ENCODE measurements around the gene GSTCD.
"Not testable (repeated sequence)": the region's sequence is repeated elsewhere in the genome, so short reads cannot be mapped to it uniquely, and the experiment has no call there.

GSTCD gene

GRCh38 chr4:105805501-105806120 lies 97.0 kb downstream of the GSTCD start:
- DNase-seq (ENCODE audit: low read depth in 1 of 2, low spot score in 1 of 2), result no peak

- DNase-seq (ENCODE audit: low read depth in 1 of 2, low spot score in 1 of 2), result no peak
Observed at GRCh38 chr4:105807496-105807895, 98.9 kb downstream of the GSTCD start.

- no peak for DNase-seq (ENCODE audit: low read depth in 1 of 2, low spot score in 1 of 2)
Observed at GRCh38 chr4:105808030-105808749, 99.6 kb downstream of the GSTCD start.

GRCh38 chr4:105808750-105809041 lies 100.1 kb downstream of the GSTCD start:
- no peak for DNase-seq (ENCODE audit: low read depth in 1 of 2, low spot score in 1 of 2)

- DNase-seq (ENCODE audit: low read depth in 1 of 2, low spot score in 1 of 2), result no peak
Observed at GRCh38 chr4:105815701-105816100, 107.1 kb downstream of the GSTCD start.

GRCh38 chr4:105822061-105822460 lies 113.5 kb downstream of the GSTCD start:
- no peak for DNase-seq (ENCODE audit: low read depth in 1 of 2, low spot score in 1 of 2)

- DNase-seq (ENCODE audit: low read depth in 1 of 2, low spot score in 1 of 2), result no peak
Observed at GRCh38 chr4:105828074-105828473, 119.5 kb downstream of the GSTCD start.

- DNase-seq (ENCODE audit: low read depth in 1 of 2, low spot score in 1 of 2), result no peak
Observed at GRCh38 chr4:105831189-105831588, 122.6 kb downstream of the GSTCD start.

- no peak for DNase-seq (ENCODE audit: low read depth in 1 of 2, low spot score in 1 of 2)
Observed at GRCh38 chr4:105835177-105835576, 126.6 kb downstream of the GSTCD start.

GRCh38 chr4:105836537-105836936 lies 128.0 kb downstream of the GSTCD start:
- no peak for DNase-seq (ENCODE audit: low read depth in 1 of 2, low spot score in 1 of 2)

GRCh38 chr4:105837037-105837436 lies 128.5 kb downstream of the GSTCD start:
- DNase-seq (ENCODE audit: low read depth in 1 of 2, low spot score in 1 of 2), result no peak

GRCh38 chr4:105838082-105838481 lies 129.5 kb downstream of the GSTCD start:
- DNase-seq (ENCODE audit: low read depth in 1 of 2, low spot score in 1 of 2), result no peak

- no peak for DNase-seq (ENCODE audit: low read depth in 1 of 2, low spot score in 1 of 2)
Observed at GRCh38 chr4:105840426-105841174, 132.0 kb downstream of the GSTCD start.

GRCh38 chr4:105843941-105844340 lies 135.4 kb downstream of the GSTCD start:
- no peak for DNase-seq (ENCODE audit: low read depth in 1 of 2, low spot score in 1 of 2)

- no peak for DNase-seq (ENCODE audit: low read depth in 1 of 2, low spot score in 1 of 2)
Observed at GRCh38 chr4:105845559-105845958, 137.0 kb downstream of the GSTCD start.

GRCh38 chr4:105848359-105848758 lies 139.8 kb downstream of the GSTCD start:
- not testable (repeated sequence) for DNase-seq (ENCODE audit: low read depth in 1 of 2, low spot score in 1 of 2)

GRCh38 chr4:105851196-105851595 lies 142.6 kb downstream of the GSTCD start:
- DNase-seq (ENCODE audit: low read depth in 1 of 2, low spot score in 1 of 2), result no peak

GRCh38 chr4:105852230-105852629 lies 143.6 kb downstream of the GSTCD start:
- DNase-seq (ENCODE audit: low read depth in 1 of 2, low spot score in 1 of 2), result not testable (repeated sequence)

GRCh38 chr4:105858466-105859040 lies 150.0 kb downstream of the GSTCD start:
- no peak for DNase-seq (ENCODE audit: low read depth in 1 of 2, low spot score in 1 of 2)

GRCh38 chr4:105859233-105859632 lies 150.6 kb downstream of the GSTCD start:
- no peak for DNase-seq (ENCODE audit: low read depth in 1 of 2, low spot score in 1 of 2)

- no peak for DNase-seq (ENCODE audit: low read depth in 1 of 2, low spot score in 1 of 2)
Observed at GRCh38 chr4:105870963-105871362, 162.4 kb downstream of the GSTCD start.

- DNase-seq (ENCODE audit: low read depth in 1 of 2, low spot score in 1 of 2), result no peak
Observed at GRCh38 chr4:105871997-105872396, 163.4 kb downstream of the GSTCD start.
